Measurements from ENCODE around the gene PDZK1IP1. TPM values are rescaled to one million over a fixed set of nuclear protein-coding genes. Genes with fewer than 3 reads are reported as not detected.

The PDZK1IP1 gene
- total and polyA plus RNA-seq, 2 of the 4 experiments (the other 2 are of a cell fraction) = not detected

- Histone ChIP-seq H3K4me1 (ENCODE audit: control insufficient read depth, insufficient read depth, low read length) (peaks cover 6% of the 10 kb centered on the region), H3K9ac (ENCODE audit: low read depth, low read length) (no peak overlapping the region), H2BK5ac (ENCODE audit: low read depth, low read length, poor library complexity, severe bottlenecking) (no peak overlapping the region), H2BK15ac (ENCODE audit: low read depth, low read length) (no peak overlapping the region), H2AK5ac (ENCODE audit: low read depth, low read length) (no peak overlapping the region), H3K36me3 (ENCODE audit: control insufficient read depth, insufficient read depth, low read length) (no peaks in the 10 kb centered on the region), H3K4me2 (ENCODE audit: low read depth, low read length) (no peak overlapping the region), H4K91ac (ENCODE audit: insufficient read depth, low read depth, low read length) (no peak overlapping the region), H4K20me1 (ENCODE audit: insufficient read depth, low read length) (peaks cover 11% of the 10 kb centered on the region; the same call in 1 of the 2 replicates), H2AK9ac (replicated peaks; ENCODE audit: low read depth, low read length, poor library complexity) (no peak overlapping the region), H3K23ac (ENCODE audit: low read depth, low read length) (no peak overlapping the region), H3K56ac (ENCODE audit: extremely low read depth, insufficient read depth, low read length) (no peak overlapping the region), H2AFZ (replicated peaks; ENCODE audit: low read length, poor library complexity) (no peak overlapping the region), H3K27ac (ENCODE audit: insufficient read depth, low read length) (no peak overlapping the region), H3K4me3 (ENCODE audit: insufficient read depth, low read depth, low read length) (no peak overlapping the region), H3K9me1 (ENCODE audit: insufficient read depth, low read length) (no peaks in the 10 kb centered on the region; the same call in 1 of the 2 replicates), H4K8ac (ENCODE audit: low read depth in 2 of 2, low read length in 2 of 2) (no peak overlapping the region), H2BK20ac (ENCODE audit: low read depth, low read length) (no peak overlapping the region), H4K5ac (ENCODE audit: low read depth, low read length) (no peak overlapping the region), H3K27me3 (ENCODE audit: control insufficient read depth, insufficient read depth, low read length) (peaks cover 100% of the 10 kb centered on the region), H3K18ac (ENCODE audit: low read depth, low read length) (no peak overlapping the region), H3K14ac (replicated peaks; ENCODE audit: low read depth, low read length) (no peak overlapping the region), H2BK120ac (ENCODE audit: low read depth, low read length) (no peak overlapping the region), H3K9me3 (ENCODE audit: control insufficient read depth, insufficient read depth, low read length) (peaks cover 22% of the 10 kb centered on the region), H3K4ac (ENCODE audit: low read depth, low read length) (no peak overlapping the region), H3K79me1 (ENCODE audit: low read depth in 1 of 2, low read length in 2 of 2) (no peaks in the 10 kb centered on the region)
- WGBS, 2 experiments (ENCODE audit: extremely low coverage in 2 of 2, insufficient read length in 1 of 2) = 40% methylated on average over 1 of the region's 4 CpGs; no CpG with 5 or more reads in 1 of the 2 experiments
- intact Hi-C loops (cut with micrococcal nuclease) (no loop called here), in situ Hi-C loops (cut with MboI; ENCODE audit: low sequenced_read_pairs) (no loop called here), dilution Hi-C loops (cut with HindIII; ENCODE audit: low sequenced_read_pairs, unreplicated experiment) (no loop called here)
- ChIA-PET POLR2A (ENCODE audit: unreplicated experiment) (interaction anchor here (0.5 kb wide), 1 partner anchor 36 kb away, joined by 8 read pairs; no protein-coding TSS in a partner anchor), CTCF (interaction anchor here (0.7 to 1.6 kb wide), 2 partner anchors 34 to 47 kb away, joined by 3 read pairs; no protein-coding TSS in a partner anchor)
- no TSS peak for BruUV-seq (replicated peaks)
- TF ChIP-seq MAFK (IDR thresholded peaks at IDR 0.05; ENCODE audit: low read depth, low read length) (no peak), FOS (IDR thresholded peaks at IDR 0.05; ENCODE audit: low read depth, low read length) (no peak), RCOR1 (IDR thresholded peaks at IDR 0.05; ENCODE audit: insufficient replicate concordance, low read length) (no peak), MAZ (IDR thresholded peaks at IDR 0.05; ENCODE audit: borderline replicate concordance, low read depth, low read length) (no peak), SMC3 (IDR thresholded peaks at IDR 0.05; ENCODE audit: low read depth, low read length) (no peak), CTCF (conservative IDR thresholded peaks at IDR 0.05; ENCODE audit: low read depth, low read length) (no peak), CEBPB (IDR thresholded peaks at IDR 0.05; ENCODE audit: low read depth, low read length) (no peak), BHLHE40 (IDR thresholded peaks at IDR 0.05; ENCODE audit: low read depth, low read length) (no peak), RFX5 (IDR thresholded peaks at IDR 0.05; ENCODE audit: low read depth, low read length) (no peak), USF2 (IDR thresholded peaks at IDR 0.05; ENCODE audit: low read depth, low read length) (no peak), NFE2L2 (IDR thresholded peaks at IDR 0.05; ENCODE audit: low read depth, low read length) (no peak), MXI1 (IDR thresholded peaks at IDR 0.05; ENCODE audit: borderline replicate concordance, low read depth, low read length) (no peak), CHD1 (IDR thresholded peaks at IDR 0.05; ENCODE audit: low read depth, low read length) (no peak), RAD21 (IDR thresholded peaks at IDR 0.05; ENCODE audit: low read length) (no peak), POLR2A (IDR thresholded peaks at IDR 0.05; ENCODE audit: low read depth, low read length) (no peak), ELK1 (IDR thresholded peaks at IDR 0.05; ENCODE audit: borderline replicate concordance, low read depth, low read length) (no peak)
- ATAC-seq (ENCODE audit: low read depth) = no peak
- no peak for DNase-seq
These were observed 37.0 kb upstream of the PDZK1IP1 start for GRCh38 chr1:47226839-47227215.
